ENCODE results near the gene PYCR2.
A peak's percentile ranks its signal among the peaks of the same experiment; 100 is the strongest.
"Not testable (repeated sequence)": the region's sequence is repeated elsewhere in the genome, so short reads cannot be mapped to it uniquely, and the experiment has no call there.

Gene PYCR2

DNA sequence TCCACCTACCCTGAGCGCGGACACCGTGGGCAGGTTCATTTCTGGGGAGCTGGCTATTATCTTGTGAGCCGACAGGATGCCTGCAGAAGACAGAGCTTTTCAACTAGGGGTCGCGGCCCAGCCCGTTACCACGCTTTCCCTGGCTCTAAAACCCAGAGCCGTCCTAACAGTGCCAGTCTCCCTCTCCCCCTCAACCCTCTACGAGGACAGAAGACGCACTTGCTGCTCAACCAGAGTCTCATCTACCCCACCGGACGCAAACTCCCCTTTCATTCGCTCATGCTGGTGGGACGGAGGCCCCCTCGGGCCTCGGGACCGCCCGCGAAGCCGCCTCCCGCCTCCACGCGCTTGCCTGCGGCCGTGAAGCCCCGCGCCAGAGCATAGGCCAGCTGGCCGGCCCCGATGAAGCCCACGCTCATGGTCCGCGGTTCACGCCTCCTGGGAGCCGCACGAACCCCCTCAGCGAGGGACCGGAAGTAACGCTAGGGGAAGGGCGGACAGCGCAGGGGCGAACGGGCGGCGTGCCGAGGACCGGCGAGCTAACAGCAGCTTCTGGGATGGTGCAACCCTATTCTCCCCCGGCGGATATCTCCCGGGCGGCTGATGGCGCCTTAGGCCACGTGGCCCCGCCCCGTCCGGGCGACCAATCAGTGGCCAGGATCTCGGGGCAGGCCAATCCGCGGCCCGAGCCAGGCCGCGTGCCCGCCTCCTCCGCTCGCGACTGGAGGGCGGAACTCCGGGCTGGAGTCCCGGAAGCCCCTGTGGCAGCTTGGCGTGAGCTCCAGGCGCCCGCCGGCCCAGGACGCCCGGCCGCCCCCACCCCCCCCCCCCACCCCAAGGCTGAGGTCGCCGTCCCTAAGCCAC, at the start of gene PYCR2:
TSS of gene PYCR2 (minus strand) at position 559 of the 864 bp plus-strand sequence. CDS start at position 419, 140 bp downstream.
- DNase-seq: peak; percentile 95

DNA sequence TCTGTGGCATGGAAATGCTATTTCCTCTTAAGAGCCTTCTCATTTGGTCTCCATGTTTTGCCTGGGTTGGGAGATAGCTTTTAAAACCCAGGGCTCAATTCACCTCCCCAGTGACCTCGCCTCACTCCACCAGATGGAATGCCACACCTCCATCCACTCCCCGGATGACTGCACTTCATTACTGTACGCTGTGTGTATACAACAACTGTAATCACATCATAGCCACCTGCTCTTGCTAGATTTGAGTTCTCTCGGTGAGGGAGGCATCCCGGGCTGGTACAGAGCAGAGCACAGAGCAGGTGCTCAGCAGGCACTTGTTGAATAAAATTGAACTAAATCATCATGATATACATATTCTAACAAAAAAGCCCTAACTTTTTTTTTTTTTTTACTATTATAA, 49.1 kb upstream of the PYCR2 start:
- DNase-seq: no peak

DNA sequence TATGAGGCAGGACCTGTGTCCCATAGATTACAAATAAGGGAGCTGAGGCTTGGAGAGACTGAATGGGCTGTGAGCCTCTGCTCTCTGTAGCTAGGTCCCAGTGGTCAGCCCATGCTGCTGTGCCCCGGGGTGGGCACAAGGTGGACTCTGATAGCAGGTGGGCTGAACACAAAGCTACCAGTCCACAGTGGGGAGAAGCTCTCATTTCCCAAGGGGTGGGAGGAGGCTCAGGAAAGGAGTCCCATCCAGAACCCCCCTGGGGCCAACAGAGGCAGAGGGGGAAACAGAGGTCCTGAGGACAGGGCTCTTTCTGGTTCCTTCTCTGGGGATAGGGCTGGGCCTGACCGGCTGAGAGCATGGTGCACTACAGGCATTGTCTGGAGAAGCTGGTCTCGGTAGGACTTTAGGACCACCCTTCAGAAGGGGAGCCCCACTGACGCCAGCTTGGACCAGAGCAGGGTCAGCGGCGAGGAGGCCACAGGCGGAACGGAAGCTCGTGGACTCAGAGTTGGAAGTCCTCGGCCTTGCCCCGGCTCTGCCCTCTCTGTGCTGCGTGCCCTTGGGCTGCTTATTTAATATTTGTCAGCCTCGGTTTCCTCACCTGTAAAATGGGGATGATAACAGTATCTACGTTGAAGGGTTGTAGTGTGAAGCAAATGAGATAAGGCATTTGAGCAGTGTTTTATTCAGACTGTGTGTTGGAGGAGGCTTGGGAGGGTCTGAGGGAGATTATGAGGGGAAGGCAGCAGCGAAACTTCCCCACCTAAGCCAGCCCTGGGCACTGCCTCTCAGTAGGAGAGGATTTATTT, 48.5 kb upstream of the PYCR2 start:
- DNase-seq: no peak

DNA sequence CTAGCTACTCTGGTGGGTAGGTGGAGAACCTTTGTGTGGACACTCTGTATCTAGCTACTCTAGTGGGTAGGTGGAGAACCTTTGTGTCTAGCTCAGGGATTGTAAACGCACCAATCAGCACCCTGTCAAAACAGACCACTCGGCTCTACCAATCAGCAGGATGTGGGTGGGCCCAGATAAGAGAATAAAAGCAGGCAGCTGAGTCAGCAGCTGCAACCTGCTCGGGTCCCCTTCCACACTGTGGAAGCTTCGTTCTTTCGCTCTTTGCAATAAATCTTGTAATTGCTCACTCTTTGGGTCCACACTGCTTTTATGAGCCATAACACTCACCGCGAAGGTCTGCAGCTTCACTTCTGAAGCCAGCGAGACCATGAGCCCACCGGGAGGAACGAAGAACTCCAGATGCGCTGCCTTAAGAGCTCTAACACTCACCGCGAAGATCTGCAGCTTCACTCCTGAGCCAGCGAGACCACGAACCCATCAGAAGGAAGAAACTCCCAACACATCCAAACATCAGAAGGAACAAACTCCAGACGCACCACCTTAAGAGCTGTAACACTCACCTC, 46.6 kb upstream of the PYCR2 start:
- not testable (repeated sequence) for DNase-seq

DNA sequence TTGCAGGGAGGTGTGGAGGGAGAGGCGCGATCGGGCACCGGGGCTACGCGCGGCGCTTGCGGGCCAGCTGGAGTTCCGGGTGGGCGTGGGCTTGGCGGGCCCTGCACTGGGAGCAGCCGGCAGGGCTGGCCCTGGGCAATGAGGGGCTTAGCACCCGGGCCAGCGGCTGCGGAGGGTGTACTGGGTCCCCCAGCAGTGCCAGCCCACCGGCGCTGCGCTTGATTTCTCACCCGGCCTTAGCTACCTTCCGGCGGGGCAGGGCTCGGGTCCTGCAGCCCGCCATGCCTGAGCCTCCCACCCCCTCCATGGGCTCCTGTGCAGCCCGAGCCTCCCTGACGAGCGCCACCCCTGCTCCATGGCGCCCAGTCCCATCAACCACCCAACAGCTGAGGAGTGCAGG, 45.7 kb upstream of the PYCR2 start:
- not testable (repeated sequence) for DNase-seq

DNA sequence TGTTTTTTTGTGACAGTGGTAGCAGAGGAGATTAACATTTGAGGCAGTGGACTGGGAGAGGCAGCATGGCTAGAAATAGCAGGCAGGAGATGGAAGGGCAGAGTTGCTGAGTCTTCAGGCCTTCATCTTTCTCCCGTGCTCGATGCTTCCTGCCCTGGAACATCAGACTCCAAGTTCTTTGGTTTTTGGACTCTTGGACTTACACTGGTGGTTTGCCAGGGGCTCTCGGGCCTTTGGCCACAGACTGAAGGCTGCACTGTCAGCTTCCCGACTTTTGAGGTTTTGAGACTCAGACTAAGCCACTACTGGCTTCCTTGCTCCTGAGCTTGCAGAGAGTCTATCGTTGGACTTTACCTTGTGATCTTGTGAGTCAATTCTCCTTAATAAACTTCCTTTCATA, 41.2 kb upstream of the PYCR2 start:
- DNase-seq: no peak

DNA sequence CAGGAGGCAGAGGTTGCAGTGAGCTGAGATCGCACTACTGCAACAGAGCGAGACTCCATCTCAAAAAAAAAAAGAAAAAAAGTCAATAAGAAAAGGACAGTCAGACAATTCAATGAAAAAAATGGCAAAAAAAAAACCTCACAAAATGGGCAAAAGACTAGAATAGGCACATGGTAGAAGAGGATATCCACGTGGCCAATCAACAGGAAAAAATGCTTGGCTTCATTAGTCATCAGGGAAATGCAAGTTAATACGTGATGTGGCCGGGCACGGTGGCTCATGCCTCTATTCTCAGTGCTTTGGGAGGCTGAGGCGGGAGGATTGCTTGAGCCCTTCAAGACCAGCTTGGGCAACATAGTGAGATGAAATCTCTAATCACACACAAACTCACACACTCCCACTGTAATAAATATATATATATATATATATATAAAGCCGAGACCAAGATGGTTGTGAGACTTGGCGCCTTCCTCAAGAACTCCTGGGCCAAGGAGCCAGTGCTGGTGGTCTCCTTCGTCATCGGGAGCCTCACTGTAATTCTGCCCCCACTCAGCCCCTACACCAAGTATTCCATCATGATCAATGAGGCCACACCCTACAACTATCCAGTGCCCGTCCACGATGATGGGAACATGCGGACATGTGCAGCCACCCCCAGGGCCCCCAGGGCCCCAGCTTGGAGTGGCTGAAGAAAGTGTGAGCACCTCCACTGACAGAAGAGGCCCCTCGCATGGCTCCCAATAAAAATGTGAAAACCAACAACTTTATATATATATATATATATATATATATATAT, 39.9 kb upstream of the PYCR2 start:
- no peak for DNase-seq

DNA sequence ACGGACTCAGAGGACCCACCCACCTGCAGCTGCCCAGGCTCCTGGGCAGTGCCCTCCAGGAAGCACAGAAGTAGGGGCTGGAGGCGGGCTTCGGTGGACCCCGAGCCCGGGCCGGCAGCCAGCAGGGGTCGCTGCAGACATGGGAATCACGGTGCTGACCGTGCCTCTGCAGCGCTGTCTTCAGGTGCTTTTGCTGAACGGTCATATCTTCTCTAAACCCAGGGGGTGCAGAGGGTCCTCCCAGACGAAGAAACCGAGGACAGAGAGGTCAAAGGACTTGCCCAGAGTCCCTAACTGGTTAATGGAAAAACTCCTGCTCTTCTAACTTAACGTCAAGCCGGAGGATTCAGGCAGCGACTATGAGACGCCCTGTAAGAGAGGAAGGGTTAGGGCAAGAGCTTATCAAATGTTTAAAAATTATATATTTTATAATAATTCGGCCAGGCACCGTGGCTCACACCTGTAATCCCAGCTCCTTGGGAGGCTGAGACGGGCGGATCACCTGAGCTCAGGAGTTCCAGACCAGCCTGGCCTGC, 38.5 kb upstream of the PYCR2 start:
- no peak for DNase-seq

DNA sequence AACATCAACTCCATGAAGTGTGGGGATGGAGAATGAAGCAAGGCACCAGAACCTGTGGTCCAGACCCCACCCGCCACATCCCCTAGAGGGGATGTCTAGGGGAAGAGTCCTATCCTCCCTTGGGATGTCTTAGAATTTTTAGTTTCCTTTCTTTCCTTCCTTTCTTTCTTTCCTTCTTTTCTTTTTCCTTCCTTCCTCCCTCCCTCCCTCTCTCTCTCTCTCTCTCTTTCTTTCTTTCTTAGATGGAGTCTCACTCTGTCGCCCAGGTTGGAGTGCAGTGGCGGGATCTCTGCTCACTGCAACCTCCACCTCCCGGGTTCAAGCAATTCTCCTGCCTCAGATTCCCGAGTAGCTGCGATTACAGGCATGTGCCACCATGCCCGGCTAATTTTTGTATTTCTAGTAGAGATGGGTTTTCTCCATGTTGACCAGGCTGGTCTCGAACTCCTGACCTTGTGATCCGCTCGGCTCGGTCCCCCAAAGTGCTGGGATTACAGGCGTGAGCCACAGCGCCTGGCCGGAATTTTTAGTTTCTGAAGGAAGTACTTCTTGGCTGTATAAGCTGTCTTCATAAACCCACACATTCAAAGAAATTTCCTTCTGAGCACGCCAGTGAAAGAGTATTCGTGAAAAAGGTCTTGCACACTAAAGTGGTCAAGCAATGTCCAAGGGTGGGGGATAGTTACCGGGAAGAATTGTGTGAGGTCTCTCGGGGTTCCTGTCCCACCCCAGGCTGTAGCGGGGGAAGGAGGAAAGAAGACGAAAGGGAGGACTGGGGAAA, 37.8 kb upstream of the PYCR2 start:
- no peak for DNase-seq

DNA sequence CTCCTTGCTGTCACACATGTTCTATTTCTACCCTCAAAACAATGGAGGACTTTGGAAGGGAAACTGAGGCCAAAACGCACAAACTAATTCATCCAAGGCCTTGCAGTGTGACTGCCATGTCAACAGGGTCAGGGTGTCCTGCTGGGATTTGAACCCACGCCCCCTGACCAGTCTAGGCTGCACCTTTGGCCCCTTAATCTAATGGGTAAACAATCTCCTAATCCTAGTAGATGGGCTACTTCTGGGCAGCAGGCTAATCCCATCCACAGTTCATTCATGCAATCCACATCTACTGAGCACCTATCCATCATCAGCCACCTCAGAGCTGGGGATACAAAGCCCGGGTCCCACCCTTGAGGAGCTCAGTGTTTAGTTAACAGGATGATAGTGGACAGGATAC, 34.0 kb upstream of the PYCR2 start:
- no peak for DNase-seq

DNA sequence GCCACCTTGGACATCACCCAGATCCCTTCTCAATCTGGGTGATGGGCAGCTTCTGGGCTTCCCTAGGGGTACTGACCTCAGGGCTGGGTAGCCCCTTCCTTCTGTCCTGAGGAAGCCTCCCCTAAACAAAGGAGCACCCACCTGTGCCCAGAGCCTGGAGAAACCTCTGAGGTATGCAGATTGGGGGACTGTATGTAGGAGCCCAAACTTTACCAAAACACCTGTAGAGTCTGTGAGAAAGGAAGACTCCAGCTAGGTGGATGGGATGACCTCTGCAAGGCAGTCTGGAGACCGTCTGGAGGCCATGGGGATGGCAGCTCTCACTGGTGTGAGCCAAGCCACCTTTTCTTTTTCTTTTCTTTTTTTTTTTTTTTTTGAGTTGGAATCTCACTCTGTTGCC, 30.7 kb upstream of the PYCR2 start:
- no peak for DNase-seq

DNA sequence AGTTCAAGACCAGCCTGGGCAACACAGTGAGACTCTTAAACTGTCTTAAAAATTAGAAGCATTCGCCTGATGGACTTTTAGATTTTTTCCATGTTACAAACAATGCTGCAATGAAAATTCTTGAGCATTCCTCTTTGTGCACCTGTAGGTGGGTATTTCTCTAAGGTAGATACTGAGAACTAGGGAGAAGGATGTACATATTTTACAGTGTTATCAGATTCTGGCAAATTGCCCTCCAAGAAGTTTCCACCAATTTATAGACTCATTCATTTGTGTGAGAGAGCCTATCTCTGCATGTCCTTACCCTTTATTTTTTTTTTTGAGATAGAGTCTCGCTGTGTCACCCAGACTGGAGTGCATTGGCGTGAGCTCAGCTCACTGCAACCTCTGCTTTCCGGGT, 29.3 kb upstream of the PYCR2 start:
- no peak for DNase-seq

DNA sequence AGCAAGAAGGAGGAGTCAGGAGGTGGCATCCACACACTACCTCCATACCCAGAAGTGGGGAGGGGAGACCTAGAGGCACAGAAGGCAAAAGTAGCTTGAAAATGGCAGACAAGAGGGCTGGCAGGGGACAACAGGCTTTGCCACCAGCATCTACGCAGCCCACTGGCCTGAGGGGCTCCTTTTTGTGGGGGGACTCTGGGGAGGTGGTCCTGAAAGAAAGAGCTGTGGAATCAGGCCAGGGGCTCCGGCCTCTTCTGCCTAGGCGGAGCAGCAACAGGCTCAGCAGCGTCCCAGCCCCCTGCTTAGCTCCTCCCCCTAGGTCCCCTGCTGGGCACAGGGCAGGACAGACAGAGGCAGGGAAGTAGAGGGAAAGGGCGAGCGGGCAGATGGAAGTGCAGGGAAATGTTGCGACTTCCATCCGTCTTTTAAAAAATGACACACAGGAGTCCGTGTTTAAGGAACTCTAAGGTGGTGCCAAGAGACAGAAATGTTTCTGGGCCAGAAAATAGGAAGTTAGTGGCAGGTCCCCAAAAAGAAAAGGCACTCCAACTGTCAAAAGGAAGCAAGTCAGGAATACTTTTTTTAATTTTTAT, 27.0 kb upstream of the PYCR2 start:
- no peak for DNase-seq

DNA sequence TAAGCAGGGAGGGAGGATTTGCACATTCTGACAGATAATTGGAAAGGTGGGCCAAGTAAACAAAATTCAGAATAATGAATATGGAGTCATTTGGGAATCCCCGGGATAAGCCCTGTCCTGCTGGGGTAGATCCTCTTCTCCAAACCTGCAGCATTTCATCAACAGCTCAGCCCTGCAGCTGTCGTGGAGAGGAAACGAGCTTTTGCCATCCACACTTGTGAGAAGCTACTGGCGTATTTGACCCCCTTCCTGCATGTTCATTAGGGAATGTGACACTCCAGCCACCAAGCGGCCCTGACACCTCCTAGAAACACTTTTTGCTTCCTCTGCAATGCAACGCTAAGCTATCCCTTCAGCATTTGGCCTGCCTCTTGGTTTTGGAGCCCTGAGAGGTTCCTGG, 25.0 kb upstream of the PYCR2 start:
- DNase-seq: no peak

DNA sequence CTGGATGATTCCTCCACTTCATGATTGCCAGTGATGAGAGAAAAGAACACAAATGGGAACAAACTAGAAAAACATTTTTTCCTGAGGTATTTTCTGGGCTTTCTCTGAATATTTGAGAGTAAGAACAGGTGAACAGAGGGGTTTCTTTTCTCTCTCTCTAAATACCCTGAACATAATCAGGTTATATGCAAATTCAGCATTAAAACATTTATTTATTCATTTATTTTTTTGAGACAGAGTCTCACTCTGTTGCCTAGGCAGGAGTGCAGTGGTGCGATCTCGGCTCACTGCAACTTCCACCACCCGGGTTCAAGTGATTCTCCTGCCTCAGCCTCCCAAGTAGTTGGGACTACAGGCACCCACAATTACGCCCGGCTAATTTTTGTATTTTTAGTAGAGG, 22.8 kb upstream of the PYCR2 start:
- no peak for DNase-seq

DNA sequence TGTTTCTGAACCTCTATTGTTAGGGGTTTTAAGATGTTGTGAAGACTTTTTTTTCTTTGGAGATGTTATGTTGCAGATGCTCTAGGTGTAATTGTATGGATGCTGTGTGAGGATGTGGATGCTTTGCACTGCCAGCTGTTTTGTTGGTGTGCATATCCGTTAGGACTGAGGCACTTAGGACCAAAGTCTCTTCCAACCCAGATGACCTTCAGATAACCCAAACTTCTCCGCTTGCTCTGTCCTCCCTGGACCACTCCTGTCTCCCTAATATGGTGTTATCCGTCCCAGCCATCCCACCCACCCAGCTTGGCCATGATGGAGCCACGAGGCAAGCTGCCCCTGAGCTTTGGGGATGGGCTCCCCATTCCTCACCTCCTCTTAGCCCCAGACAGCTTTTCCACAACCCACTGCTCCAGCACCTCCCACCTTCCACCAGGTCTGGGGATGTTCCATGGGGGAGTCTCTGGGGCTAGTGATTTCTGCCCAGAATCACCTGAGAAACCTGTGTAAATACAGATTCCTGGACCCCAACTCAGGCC, 22.1 kb upstream of the PYCR2 start:
- no peak for DNase-seq

DNA sequence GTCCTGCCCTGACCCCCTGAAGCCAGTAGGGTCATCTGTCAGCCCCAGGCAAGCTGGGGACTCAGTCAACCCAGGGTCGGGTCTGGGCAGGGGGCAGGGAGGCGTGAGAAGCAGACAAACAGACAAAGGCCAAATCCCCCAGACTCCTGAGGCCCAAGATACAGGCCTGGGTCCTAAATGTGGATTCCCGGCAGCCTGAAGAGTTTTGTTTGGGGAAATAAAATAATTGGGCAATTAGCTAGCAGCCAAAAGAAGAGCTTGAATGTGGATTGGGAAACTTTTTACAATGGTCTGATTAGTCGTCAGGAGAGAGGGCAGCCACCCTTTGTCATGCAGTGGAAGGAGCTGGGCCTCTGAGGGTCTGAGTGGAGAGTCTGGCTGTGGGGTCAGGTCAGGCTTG, 21.5 kb upstream of the PYCR2 start:
- no peak for DNase-seq

DNA sequence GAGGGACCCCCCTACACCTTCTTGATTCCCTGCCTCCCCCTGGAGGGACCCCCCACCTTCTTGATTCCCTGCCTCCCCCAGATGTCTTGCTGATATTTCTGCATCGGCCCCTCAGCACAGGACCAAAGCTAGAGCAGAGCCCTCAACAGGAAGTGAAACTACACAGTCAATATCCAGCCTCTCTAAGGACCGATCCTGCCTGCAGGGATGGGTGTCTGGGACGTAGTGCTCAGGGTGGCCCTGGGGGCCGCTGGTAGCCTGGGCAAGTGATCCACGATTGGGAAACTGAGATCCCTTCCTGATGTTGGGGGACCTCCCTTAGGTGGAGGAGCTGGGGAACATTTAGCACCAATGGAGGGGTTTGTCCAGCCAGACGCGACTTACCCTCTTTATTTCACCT, 20.9 kb upstream of the PYCR2 start:
- no peak for DNase-seq

DNA sequence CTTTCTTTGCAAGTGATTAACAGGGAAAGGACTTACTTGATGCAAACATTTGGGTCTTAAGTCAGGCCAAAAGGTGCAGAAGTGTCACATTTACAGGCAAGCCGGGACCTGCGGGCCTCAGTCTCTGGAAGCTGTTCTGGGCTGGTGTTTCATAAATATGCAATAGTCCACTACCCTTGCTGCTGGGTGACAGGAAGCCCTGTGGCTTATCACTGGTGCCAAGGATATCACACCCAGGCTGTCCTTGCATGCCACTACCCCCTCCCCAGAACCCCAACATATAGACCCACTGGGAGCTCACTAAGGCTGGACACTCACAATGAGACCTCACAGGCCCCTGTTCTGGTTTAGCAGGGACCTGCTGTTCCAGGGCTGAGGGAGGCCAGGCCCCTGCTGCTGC, 20.3 kb upstream of the PYCR2 start:
- DNase-seq: no peak

DNA sequence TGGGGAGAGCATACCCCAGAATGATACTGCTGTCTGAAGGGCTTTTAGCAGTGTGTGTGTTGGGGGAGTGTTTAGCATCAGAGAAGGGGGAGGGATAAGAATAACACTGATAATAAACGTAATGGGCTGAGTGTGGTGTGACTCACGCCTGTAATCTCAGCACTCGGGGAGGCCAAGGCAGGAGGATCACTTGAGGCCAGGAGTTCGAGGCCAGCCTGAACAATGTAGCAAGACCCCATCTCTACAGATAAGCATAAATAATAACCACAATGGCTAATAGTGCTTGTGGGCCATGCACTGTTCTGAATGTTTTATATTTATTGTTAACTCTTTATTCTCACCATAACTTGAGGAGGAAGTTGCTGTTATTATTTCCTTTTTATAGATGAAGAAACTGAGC, 19.5 kb upstream of the PYCR2 start:
- no peak for DNase-seq

DNA sequence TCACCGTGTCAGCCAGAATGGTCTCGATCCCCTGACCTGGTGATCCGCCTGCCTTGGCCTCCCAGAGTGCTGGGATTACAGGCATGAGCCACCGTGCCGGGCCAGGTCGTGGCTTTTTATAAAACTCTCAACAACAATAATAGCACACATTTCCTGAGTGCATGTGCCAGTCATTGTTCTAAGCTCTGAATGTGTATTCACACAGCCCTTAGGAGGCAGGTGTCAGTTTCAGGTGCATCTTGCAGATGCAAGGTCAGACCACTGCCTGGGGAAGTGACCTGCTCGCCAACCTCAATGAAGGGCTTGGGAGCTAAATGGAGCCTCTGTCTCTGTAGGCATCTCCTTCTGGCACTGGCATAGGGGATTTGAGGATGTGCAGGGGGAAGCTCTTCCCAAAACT, 18.5 kb upstream of the PYCR2 start:
- no peak for DNase-seq

DNA sequence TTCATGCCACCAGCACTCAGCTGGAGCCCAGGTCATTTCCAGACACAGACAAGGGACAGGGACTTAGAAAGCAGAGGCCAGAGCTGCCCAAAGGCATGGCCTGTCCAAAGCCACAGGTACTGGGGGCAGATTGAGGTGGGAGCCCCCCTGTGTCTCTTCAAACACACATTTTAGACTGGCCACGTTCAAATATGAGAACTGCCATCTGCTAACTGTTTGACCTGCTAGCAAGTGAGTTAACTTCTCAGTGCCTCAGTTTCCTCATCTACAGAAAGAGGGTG, 17.8 kb upstream of the PYCR2 start:
- DNase-seq: no peak
